NCI-H1105 (cell line): ENCODE data around the gene MRPL3.

Experiments used
- DNase-seq: peaks from one replicate; lab custom pipeline; 2025; lab: John Stamatoyannopoulos, UW

Gene MRPL3

GRCh38 chr3:131502530-131503319 is at the start of gene MRPL3:
Gene MRPL3 (minus strand): TSS chr3:131502971. CDS start chr3:131502821, 150 bp downstream.
- DNase-seq, result peak; percentile 94

GRCh38 chr3:131551761-131552160 is 49.0 kb upstream of the MRPL3 start:
- DNase-seq, result peak; percentile 60

- no peak for DNase-seq
Measured at GRCh38 chr3:131550562-131551465, 48.0 kb upstream of the MRPL3 start.

- no peak for DNase-seq
Measured at GRCh38 chr3:131549340-131549739, 46.6 kb upstream of the MRPL3 start.

GRCh38 chr3:131547585-131547984 is 44.8 kb upstream of the MRPL3 start:
- no peak for DNase-seq

GRCh38 chr3:131546441-131546840 is 43.7 kb upstream of the MRPL3 start:
- DNase-seq, result no peak

GRCh38 chr3:131544557-131544956 is 41.8 kb upstream of the MRPL3 start:
- DNase-seq, result no peak

- no peak for DNase-seq
Measured at GRCh38 chr3:131543714-131544113, 40.9 kb upstream of the MRPL3 start.

- DNase-seq, result no peak
Measured at GRCh38 chr3:131541288-131541687, 38.5 kb upstream of the MRPL3 start.

GRCh38 chr3:131540821-131541220 is 38.0 kb upstream of the MRPL3 start:
- no peak for DNase-seq

- no peak for DNase-seq
Measured at GRCh38 chr3:131540143-131540542, 37.4 kb upstream of the MRPL3 start.

GRCh38 chr3:131538968-131539367 is 36.2 kb upstream of the MRPL3 start:
- no peak for DNase-seq

GRCh38 chr3:131537531-131537930 is 34.8 kb upstream of the MRPL3 start:
- DNase-seq, result no peak

- no peak for DNase-seq
Measured at GRCh38 chr3:131535596-131535995, 32.8 kb upstream of the MRPL3 start.

- no peak for DNase-seq
Measured at GRCh38 chr3:131535131-131535530, 32.4 kb upstream of the MRPL3 start.

- no peak for DNase-seq
Measured at GRCh38 chr3:131532645-131533044, 29.9 kb upstream of the MRPL3 start.

GRCh38 chr3:131530843-131531242 is 28.1 kb upstream of the MRPL3 start:
- no peak for DNase-seq

GRCh38 chr3:131530388-131530787 is 27.6 kb upstream of the MRPL3 start:
- DNase-seq, result no peak

GRCh38 chr3:131526801-131527347 is 24.1 kb upstream of the MRPL3 start:
- DNase-seq, result no peak

- DNase-seq, result no peak
Measured at GRCh38 chr3:131518680-131519079, 15.9 kb upstream of the MRPL3 start.

- no peak for DNase-seq
Measured at GRCh38 chr3:131505421-131505820, 2.6 kb upstream of the MRPL3 start.

- no peak for DNase-seq
Measured at GRCh38 chr3:131503320-131503635, 507 bp upstream of the MRPL3 start.

GRCh38 chr3:131501949-131502348 is 822 bp downstream of the MRPL3 start:
- no peak for DNase-seq
